ENCODE results near the gene CRY1.

DNA sequence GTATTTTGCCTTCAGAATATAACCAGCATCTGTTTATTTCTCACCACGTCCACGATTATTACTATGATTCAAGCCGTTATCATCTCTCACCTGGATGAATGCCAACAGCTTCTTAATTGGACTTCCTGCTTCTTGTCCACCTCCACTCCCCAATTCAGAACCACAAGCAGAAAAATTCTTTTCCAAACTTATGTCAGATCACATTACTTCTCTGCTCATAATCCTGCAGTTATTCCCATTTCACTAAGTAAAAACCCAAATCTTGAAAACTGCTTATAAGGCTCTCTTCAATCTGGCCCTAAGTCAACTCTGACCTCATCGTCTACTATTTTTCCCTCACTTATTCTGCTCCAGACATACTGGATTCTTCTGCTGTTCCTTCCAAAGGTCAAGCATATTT lies 2.0 kb downstream of the CRY1 start:
- TF ChIP-seq, protein P1, sequence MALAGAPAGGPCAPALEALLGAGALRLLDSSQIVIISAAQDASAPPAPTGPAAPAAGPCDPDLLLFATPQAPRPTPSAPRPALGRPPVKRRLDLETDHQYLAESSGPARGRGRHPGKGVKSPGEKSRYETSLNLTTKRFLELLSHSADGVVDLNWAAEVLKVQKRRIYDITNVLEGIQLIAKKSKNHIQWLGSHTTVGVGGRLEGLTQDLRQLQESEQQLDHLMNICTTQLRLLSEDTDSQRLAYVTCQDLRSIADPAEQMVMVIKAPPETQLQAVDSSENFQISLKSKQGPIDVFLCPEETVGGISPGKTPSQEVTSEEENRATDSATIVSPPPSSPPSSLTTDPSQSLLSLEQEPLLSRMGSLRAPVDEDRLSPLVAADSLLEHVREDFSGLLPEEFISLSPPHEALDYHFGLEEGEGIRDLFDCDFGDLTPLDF (CRISPR knock-in tag; IDR thresholded peaks at IDR 0.05) = no peak
- TF ChIP-seq ZBTB5 (IDR thresholded peaks at IDR 0.05) (no peak), CBFB (CRISPR knock-in tag; IDR thresholded peaks at IDR 0.05) (no peak), POLR2A (conservative IDR thresholded peaks at IDR 0.05) (no peak)

Data from K562 (cell line).